ENCODE results near the gene NMT2.
"Not testable (repeated sequence)": the region's sequence is repeated elsewhere in the genome, so short reads cannot be mapped to it uniquely, and the experiment has no call there.

NMT2 gene

DNA sequence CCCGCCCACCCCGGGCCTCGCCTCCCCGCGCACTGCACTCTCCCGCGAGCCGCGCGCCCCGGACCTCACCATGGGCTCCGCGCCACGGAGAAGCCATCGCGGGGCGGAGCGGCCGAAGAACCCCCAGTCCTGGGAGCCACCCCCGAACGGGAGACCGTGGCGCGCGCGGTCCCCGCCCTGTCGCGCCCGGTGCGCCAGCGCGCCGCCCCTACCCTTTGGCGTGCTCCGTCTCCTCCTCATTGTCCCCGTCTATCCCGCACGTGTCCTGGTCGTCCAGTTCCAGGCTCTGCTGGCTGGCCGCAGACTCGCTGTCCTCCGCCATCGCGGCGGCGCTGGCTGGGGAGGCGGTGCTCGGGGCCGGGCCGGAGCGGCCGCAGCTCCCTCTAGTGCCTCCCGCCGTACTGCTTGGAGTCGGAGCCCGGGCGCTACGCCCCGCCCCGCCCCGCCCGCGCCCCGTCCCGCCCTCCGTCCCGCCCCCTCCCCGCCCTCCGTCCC is at the start of gene NMT2:
TSS of gene NMT2 (minus strand) at position 403 of the 495 bp plus-strand sequence. CDS start at position 322, 81 bp downstream.
- DNase-seq (ENCODE audit: low spot score): peak; percentile 84

- no peak for DNase-seq (ENCODE audit: low spot score)
Observed at GRCh38 chr10:15216700-15217099, 48.2 kb upstream of the NMT2 start.

- no peak for DNase-seq (ENCODE audit: low spot score)
Observed at GRCh38 chr10:15214237-15214636, 45.7 kb upstream of the NMT2 start.

DNA sequence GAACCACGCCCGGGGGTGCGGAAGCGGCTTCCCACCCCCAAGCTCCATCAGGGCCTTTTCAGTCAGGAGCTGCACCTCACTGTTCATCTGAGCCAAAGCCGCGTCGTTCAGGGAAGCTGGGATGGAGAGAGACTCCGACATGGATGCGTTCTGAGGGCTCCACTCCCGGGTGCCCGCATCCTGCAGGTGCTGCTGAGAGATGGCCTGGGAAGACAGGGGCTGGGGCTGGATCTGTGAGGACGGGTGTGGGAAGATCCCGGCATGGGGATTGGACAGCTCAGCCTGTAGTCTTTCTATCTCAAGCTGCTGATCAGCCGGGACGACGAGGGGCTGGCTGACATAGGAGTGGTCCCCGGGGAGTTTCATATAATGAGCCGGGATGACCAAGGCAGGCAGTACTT is 45.0 kb upstream of the NMT2 start:
- no peak for DNase-seq (ENCODE audit: low spot score)

GRCh38 chr10:15211464-15211979 is 43.0 kb upstream of the NMT2 start:
- no peak for DNase-seq (ENCODE audit: low spot score)

- DNase-seq (ENCODE audit: low spot score): no peak
Observed at GRCh38 chr10:15210521-15210920, 42.0 kb upstream of the NMT2 start.

GRCh38 chr10:15209827-15210509 is 41.5 kb upstream of the NMT2 start:
- peak; percentile 62 for DNase-seq (ENCODE audit: low spot score)

- DNase-seq (ENCODE audit: low spot score): no peak
Observed at GRCh38 chr10:15208221-15208620, 39.7 kb upstream of the NMT2 start.

DNA sequence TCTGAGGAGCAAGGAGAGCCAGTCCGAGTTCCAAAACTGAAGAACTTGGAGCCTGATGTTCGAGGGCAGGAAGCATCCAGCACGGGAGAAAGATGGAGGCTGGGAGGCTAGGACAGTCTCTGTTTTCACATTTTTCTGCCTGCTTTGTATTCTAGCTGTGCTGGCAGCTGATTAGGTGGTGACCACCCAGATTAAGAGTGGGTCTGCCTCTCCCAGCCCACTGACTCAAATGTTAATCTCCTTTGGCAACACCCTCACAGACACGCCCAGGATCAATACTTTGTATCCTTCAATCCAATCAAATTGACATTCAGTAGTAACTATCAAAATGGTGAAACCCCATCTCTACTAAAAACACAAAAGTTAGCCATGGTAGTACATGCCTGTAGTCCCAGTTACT is 38.9 kb upstream of the NMT2 start:
- not testable (repeated sequence) for DNase-seq (ENCODE audit: low spot score)

- DNase-seq (ENCODE audit: low spot score): no peak
Observed at GRCh38 chr10:15202639-15203038, 34.1 kb upstream of the NMT2 start.

GRCh38 chr10:15202301-15202621 is 33.8 kb upstream of the NMT2 start:
- DNase-seq (ENCODE audit: low spot score): not testable (repeated sequence)

DNA sequence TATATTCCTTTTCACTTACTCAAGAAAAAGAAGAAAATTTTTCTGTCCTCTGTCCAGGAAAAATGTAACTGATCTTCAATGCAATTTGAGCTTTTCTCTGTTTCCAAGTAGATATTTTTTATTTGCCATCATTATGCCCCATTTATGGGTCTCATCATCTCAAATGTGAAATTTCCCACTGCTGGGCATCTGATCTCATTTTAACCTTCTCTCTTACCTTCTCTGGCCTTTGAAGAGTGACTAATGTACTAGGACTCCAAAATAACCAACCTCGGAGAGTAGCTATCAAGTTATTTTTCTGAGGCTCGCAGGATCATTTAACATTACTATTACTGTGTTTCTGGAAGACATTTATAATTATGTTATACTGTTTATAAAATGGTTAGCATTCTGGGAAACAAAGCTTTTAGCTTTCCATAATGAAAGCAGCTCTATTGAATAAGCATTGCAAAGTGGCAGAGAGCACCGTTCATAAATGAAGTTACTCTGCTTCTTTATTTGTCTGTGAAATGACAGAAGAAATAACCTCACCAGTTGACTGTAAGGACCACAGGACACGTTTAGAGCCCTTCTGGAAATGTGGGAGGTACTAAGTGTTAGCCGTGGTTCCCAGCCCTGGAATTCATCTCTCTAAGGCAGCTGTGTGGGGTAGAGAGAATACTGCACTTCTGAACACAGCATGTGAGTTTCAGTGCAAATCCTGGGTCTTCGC is 33.3 kb upstream of the NMT2 start:
- no peak for DNase-seq (ENCODE audit: low spot score)

GRCh38 chr10:15200626-15201025 is 32.1 kb upstream of the NMT2 start:
- DNase-seq (ENCODE audit: low spot score): no peak

DNA sequence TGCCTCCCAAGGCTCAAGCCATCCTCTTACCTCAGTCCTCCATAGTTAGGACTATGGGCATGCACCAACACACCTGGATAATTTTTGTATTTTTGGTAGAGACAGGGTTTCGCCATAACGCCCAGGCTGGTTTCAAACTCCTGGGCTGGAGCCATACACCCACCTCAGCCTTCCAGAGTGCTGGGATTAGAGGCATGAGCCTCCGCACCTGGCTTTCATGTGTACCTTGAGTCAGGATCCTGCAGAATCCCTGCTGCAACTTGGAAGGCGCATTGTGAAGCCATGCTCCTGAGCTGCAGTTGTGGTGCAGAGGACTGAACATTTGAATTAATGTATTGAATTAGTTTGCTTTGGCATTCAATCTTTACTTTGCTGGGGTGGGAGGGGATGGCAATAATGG is 29.4 kb upstream of the NMT2 start:
- DNase-seq (ENCODE audit: low spot score): no peak

DNA sequence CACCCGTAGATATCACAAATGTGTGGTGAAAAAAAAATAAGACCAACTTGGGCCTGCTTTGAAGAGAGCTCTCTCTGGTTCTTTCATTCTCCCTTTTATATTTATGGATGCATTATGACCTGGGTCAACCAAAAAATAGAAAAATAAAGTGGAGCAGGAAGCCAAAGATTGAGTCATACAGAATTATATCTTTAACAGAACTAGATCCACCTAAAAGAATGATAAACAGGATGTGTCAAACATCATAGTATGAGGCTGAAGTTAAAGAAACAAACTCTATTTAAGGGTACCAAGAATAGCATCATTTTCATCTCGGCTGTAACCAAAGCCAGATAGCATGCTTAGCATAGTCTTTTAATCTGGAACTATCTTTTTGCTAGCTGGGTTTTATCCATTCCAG is 28.8 kb upstream of the NMT2 start:
- no peak for DNase-seq (ENCODE audit: low spot score)

GRCh38 chr10:15196021-15196834 is 27.7 kb upstream of the NMT2 start:
- no peak for DNase-seq (ENCODE audit: low spot score)

DNA sequence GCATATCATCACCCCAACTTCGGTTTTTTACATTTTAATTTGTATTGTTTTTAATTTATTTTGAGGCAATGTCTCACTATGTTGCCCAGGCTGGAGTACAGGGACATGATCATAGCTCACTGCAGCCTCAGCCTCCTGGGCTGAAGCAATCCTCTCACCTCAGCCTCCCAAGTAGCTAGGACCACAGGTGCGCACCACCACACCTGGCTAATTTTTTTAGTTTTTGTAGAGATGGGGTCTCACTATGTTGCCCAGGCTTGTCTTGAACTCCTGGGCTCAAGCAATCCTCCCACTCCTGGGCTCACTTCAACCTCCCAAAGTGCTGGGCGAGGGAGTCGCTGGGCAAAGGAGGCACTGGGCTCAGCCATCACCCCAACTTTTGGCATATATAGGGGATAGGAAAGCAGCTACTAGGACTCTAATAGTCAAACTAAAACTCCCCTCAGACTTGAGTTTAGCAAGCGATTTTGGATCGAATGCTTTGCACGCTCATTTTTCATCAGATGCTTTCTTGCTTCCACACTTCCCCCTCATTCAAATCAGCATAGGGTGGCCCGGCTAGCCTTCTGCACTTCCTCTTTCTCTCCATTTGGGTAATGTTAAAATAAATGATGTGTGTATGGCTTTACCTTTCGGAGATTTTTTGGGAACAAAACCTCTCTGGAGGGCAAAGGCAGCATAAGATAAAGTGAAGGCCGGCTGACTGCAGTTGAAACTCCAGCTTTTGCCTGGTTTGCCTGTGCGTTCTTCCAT is 20.8 kb upstream of the NMT2 start:
- DNase-seq (ENCODE audit: low spot score): no peak

- DNase-seq (ENCODE audit: low spot score): no peak
Observed at GRCh38 chr10:15188603-15189002, 20.1 kb upstream of the NMT2 start.

DNA sequence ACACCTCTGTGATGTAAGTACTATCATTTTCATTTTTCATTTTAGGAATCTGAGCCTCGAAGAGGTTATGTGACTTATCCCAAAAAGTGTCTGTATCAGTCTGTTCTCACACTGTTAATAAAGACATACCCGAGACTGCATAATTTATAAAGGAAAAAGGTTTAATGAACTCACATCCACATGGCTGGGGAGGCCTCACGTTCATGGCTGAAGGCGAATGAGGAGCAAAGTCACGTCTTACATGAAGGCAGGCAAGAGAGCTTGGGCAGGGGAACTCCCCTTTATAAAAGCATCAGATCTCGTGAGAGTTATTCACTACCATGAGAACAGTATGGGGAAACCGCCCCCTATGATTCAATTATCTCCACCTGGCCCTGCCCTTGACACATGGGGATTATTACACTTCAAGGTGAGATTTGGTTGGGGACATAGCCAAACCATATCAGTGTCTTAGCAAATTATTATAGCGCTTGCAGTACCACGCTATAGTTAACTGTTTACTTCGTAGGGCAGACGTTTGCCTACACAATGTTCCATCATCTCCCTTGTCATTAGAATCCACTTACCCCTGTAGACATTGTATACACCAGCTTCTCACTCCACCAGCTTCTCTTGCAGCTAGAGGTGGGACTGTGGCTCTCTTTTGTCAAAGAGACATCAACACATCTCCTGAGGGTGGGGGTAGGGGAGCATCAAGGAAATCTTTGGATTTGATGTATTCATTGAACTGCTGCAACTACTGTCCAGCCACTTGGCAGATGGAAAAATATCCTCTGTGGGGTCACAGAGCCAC is 15.4 kb upstream of the NMT2 start:
- DNase-seq (ENCODE audit: low spot score): no peak

GRCh38 chr10:15182540-15183207 is 14.2 kb upstream of the NMT2 start:
- DNase-seq (ENCODE audit: low spot score): no peak
